Activated naive CD8-positive, alpha-beta T cell treated with anti-CD3 and anti-CD28 coated beads, Interleukin-2, amount 10 ng/mL, durations not matched to agents 7 days and 5 days (primary cell): ENCODE measurements around the gene RAI2. TPM values are rescaled to one million over a fixed set of nuclear protein-coding genes. Genes with fewer than 3 reads are reported as not detected.

Experiments
- ATAC-seq: fragments of 150-1000 bp; cut with Tn5 transposase; one replicate; pipeline ENCODE4 v1.10.0; 2021; ENCODE audit warnings: low read depth, moderate library complexity
- POLR2A ChIA-PET: fragments of 350-600 bp; sonication (Branson Sonifier 250); formaldehyde crosslinking; loops from one replicate; lab custom pipeline; 2021; ENCODE audit warnings: antibody characterized with exemption; lab: Charles Lee
- DNase-seq: peaks from one replicate; pipeline ENCODE4 v3.0.0; 2021
- H3K27ac Mint-ChIP-seq: one replicate; pipeline ENCODE4 v1.8.0; 2022; ENCODE audit warnings: mild to moderate bottlenecking, mixed read lengths
- H3K27me3 Mint-ChIP-seq: one replicate; pipeline ENCODE4 v1.8.0; 2022; ENCODE audit warnings: mild to moderate bottlenecking, moderate library complexity, mixed read lengths
- H3K36me3 Mint-ChIP-seq: one replicate; pipeline ENCODE4 v1.8.0; 2021; ENCODE audit warnings: mild to moderate bottlenecking, mixed read lengths
- H3K4me1 Mint-ChIP-seq: one replicate; pipeline ENCODE4 v1.8.0; 2021; ENCODE audit warnings: mixed read lengths
- H3K4me3 Mint-ChIP-seq: one replicate; pipeline ENCODE4 v1.8.0; 2022; ENCODE audit warnings: mild to moderate bottlenecking, moderate library complexity, mixed read lengths
- H3K9me3 Mint-ChIP-seq: one replicate; pipeline ENCODE4 v1.8.0; 2021; ENCODE audit warnings: mixed read lengths
- total RNA-seq, 2 experiments: library from RNA; stranded (reverse); gene quantifications; one replicate each; pipeline ENCODE4 v1.2.3, GENCODE V29; 2021

The RAI2 gene
- total RNA-seq, 2 experiments from 2014 or later, result not detected

GRCh38 chrX:17750436-17750835 lies 110.7 kb downstream of the RAI2 start:
- DNase-seq, result no peak
- ATAC-seq, result no peak
- no peaks in the 10 kb centered on the region for H3K27me3 Mint-ChIP-seq
- POLR2A ChIA-PET, result no interaction called here
- no peaks in the 10 kb centered on the region for H3K9me3 Mint-ChIP-seq
- H3K4me3 Mint-ChIP-seq, result no peak overlapping the region
- no peak overlapping the region for H3K27ac Mint-ChIP-seq
- H3K36me3 Mint-ChIP-seq, result peaks cover 1% of the 10 kb centered on the region
- no peaks in the 10 kb centered on the region for H3K4me1 Mint-ChIP-seq

Other genes with a start within 250 kb of the RAI2 start
- 1 to 10 TPM; 6.6 to 6.8 TPM for gene SCML1, start 123.8 kb downstream of the RAI2 start, total RNA-seq